ENCODE measurements around the gene SF3B4. TPM values are rescaled to one million over a fixed set of nuclear protein-coding genes. Genes with fewer than 3 reads are reported as not detected.

The SF3B4 gene
- total RNA-seq, 1 experiment from 2014 or later: 103 TPM

DNA sequence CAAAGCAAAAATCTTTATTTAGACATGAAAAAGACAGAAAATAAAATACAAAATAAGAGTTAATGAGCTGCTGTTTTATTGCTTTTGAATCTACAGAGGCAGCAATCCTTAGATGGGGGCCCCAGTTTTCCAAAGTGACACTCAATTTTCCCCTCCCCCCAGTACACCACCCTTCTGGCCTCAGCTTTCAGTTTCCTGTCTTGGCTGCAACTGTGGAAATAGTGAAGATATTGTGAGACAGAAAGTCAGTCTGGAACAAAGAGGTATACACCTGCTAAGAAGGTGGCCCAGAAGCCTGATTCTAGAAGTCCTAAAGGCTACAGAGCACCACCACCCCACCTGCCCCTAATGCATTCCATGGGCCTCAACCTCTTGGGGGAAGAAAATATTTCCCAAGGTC, 10.2 kb upstream of the SF3B4 start:
- H3K27ac Mint-ChIP-seq (ENCODE audit: unreplicated experiment): peak overlapping the region; percentile 9
- H3K4me3 ChIP-seq (ENCODE audit: low read depth, low read length): no peak overlapping the region
- H3K4me1 ChIP-seq: peaks cover 37% of the 10 kb centered on the region
- no peaks in the 10 kb centered on the region for H3K9me3 Mint-ChIP-seq (ENCODE audit: unreplicated experiment)
- H3K9me3 ChIP-seq: no peaks in the 10 kb centered on the region
- H3K36me3 Mint-ChIP-seq (ENCODE audit: insufficient read depth, unreplicated experiment): peaks cover 30% of the 10 kb centered on the region
- no peak for DNase-seq
- intact Hi-C loops (cut with micrococcal nuclease; ENCODE audit: unreplicated experiment): loop anchor here (2.0 kb wide), 1 partner anchor 39 kb away; the partner anchor contains the start of gene BOLA1
- H3K36me3 ChIP-seq (ENCODE audit: control insufficient read depth, insufficient read depth, low read length): no peaks in the 10 kb centered on the region
- BruUV-seq (replicated peaks): no TSS peak
- TF ChIP-seq, protein P1, sequence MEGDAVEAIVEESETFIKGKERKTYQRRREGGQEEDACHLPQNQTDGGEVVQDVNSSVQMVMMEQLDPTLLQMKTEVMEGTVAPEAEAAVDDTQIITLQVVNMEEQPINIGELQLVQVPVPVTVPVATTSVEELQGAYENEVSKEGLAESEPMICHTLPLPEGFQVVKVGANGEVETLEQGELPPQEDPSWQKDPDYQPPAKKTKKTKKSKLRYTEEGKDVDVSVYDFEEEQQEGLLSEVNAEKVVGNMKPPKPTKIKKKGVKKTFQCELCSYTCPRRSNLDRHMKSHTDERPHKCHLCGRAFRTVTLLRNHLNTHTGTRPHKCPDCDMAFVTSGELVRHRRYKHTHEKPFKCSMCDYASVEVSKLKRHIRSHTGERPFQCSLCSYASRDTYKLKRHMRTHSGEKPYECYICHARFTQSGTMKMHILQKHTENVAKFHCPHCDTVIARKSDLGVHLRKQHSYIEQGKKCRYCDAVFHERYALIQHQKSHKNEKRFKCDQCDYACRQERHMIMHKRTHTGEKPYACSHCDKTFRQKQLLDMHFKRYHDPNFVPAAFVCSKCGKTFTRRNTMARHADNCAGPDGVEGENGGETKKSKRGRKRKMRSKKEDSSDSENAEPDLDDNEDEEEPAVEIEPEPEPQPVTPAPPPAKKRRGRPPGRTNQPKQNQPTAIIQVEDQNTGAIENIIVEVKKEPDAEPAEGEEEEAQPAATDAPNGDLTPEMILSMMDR (IDR thresholded peaks at IDR 0.05; ENCODE audit: insufficient read depth in 1 of 2, low read depth in 1 of 2, low read length in 1 of 2, severe bottlenecking in 1 of 2, unreplicated experiment in 1 of 2): no peak
- POLR2A ChIA-PET: interaction anchor here (1.8 to 2.4 kb wide), 3 partner anchors 10 to 51 kb away, joined by 6 to 14 read pairs (median 11); partner anchors contain the start of gene BOLA1
- CTCF ChIA-PET: interaction anchor here (1.2 kb wide), 1 partner anchor 10 kb away, joined by 3 read pairs; no protein-coding TSS in a partner anchor
- H3K27me3 Mint-ChIP-seq (ENCODE audit: insufficient read depth, unreplicated experiment): no peaks in the 10 kb centered on the region
- no peaks in the 10 kb centered on the region for H3K27me3 ChIP-seq (replicated peaks; ENCODE audit: control insufficient read depth, insufficient read depth, low read length)
- H3K4me3 Mint-ChIP-seq (ENCODE audit: unreplicated experiment): peak overlapping the region; percentile 83
- peaks cover 33% of the 10 kb centered on the region for H3K4me1 Mint-ChIP-seq (ENCODE audit: low read depth, unreplicated experiment)

DNA sequence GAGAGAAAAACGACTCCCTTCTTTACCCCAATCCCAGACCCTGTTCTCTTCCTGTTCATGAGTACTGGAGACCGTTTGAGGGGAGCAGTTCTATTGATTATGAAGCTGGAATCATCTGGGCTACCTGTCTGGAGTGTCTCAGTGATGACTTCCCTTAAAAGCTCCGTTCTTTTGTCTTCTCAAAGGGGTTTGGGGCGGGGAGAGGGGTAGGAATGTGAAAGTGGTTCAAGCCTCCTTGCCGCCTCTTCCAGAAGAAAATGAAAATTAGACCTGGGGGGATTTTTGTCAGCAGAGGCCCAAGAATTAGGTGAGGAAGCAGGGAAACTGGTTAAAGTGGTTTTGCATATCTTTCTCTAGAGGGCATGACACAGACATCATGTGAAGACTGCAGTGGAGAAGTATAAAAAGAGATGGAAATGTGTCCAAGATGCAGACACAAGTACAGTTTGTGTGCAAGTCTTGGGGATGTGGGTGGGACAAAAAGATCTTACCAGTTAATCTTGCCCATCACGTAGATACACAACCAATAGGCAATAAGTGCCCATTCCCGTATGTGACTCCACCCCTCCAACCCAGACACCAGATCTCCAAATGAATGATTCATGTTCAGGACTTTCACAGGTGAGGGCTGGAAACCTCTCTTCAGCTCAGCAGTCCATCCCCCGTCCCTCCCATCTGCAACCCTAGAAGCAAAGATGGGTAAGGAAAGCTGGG, 9.5 kb upstream of the SF3B4 start:
- Histone ChIP-seq H3K4me1 (peaks cover 37% of the 10 kb centered on the region), H3K36me3 (ENCODE audit: control insufficient read depth, insufficient read depth, low read length) (no peaks in the 10 kb centered on the region), H3K4me3 (ENCODE audit: low read depth, low read length) (peak overlapping the region; percentile 30), H3K9me3 (no peaks in the 10 kb centered on the region), H3K27me3 (replicated peaks; ENCODE audit: control insufficient read depth, insufficient read depth, low read length) (no peaks in the 10 kb centered on the region)
- peak; percentile 37 to 58 for DNase-seq
- H3K4me3 Mint-ChIP-seq (ENCODE audit: unreplicated experiment): peak overlapping the region; percentile 83
- H3K27ac Mint-ChIP-seq (ENCODE audit: unreplicated experiment): peak overlapping the region; percentile 9
- H3K27me3 Mint-ChIP-seq (ENCODE audit: insufficient read depth, unreplicated experiment): no peaks in the 10 kb centered on the region
- POLR2A ChIA-PET: interaction anchor here (1.8 to 2.4 kb wide), 3 partner anchors 9 to 50 kb away, joined by 6 to 14 read pairs (median 11); partner anchors contain the start of gene BOLA1
- CTCF ChIA-PET: interaction anchor here (1.2 kb wide), 1 partner anchor 9 kb away, joined by 3 read pairs; no protein-coding TSS in a partner anchor
- TF ChIP-seq, protein P1 (IDR thresholded peaks at IDR 0.05; ENCODE audit: insufficient read depth in 1 of 2, low read depth in 1 of 2, low read length in 1 of 2, severe bottlenecking in 1 of 2, unreplicated experiment in 1 of 2): peak in 1 of 2 experiments; percentile 2
- intact Hi-C loops (cut with micrococcal nuclease; ENCODE audit: unreplicated experiment): no loop called here
- peaks cover 33% of the 10 kb centered on the region for H3K4me1 Mint-ChIP-seq (ENCODE audit: low read depth, unreplicated experiment)
- BruUV-seq (replicated peaks): no TSS peak
- peaks cover 30% of the 10 kb centered on the region for H3K36me3 Mint-ChIP-seq (ENCODE audit: insufficient read depth, unreplicated experiment)
- no peaks in the 10 kb centered on the region for H3K9me3 Mint-ChIP-seq (ENCODE audit: unreplicated experiment)

DNA sequence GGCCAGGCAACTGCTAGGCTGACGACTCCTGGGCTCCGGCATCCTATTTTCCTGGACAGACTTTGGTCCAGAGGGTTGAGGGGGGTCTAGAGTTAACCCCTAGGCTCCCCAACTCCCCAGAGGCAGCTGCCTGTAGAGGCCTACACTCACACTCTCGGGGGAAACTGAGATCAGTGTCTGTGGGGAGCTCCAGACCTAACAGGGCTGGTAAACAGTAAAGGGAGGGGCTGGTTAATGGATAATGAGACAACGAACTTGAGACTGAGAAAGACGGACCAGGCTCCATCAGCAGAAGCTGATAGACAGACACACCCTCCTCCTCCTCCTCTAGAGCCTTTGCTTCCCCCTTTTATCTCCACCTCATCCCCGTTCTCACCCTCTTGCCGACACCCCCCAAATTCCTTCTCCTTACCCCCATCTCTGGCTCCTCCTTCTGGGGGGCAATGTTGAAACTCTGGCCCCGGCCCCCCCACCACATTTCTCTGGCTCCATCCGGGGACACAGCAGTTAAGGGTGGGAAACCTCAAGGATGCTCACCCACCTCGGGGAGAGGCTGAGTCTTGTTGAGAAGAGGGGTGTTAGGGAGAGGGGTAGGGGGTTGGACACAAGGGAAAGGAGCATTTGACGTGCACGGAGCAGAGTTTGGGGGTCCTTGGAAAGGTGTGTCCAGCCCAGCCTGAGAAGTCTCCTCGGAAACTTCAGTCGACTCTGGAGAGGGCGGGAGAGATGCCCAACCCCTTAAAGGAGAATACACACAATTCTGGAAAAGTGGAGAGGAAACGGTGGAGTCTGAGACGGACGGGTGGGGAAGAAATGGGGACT, 8.8 kb upstream of the SF3B4 start, which contains the start of gene MTMR11:
TSS of gene MTMR11 (minus strand) at position 710 of the 822 bp plus-strand sequence. CDS start at position 478, 232 bp downstream.
- no peaks in the 10 kb centered on the region for H3K36me3 ChIP-seq (ENCODE audit: control insufficient read depth, insufficient read depth, low read length)
- Mint-ChIP-seq H3K36me3 (ENCODE audit: insufficient read depth, unreplicated experiment) (peaks cover 30% of the 10 kb centered on the region), H3K4me1 (ENCODE audit: low read depth, unreplicated experiment) (peaks cover 33% of the 10 kb centered on the region), H3K27ac (ENCODE audit: unreplicated experiment) (peak within 1 kb of the TSS; percentile 9), H3K4me3 (ENCODE audit: unreplicated experiment) (peak within 1 kb of the TSS; percentile 83), H3K27me3 (ENCODE audit: insufficient read depth, unreplicated experiment) (no peaks in the 10 kb centered on the region), H3K9me3 (ENCODE audit: unreplicated experiment) (no peaks in the 10 kb centered on the region)
- intact Hi-C loops (cut with micrococcal nuclease; ENCODE audit: unreplicated experiment): no loop called here
- H3K27me3 ChIP-seq (replicated peaks; ENCODE audit: control insufficient read depth, insufficient read depth, low read length): no peaks in the 10 kb centered on the region
- CTCF ChIA-PET: interaction anchor here (1.2 kb wide), 1 partner anchor 8 kb away, joined by 3 read pairs; no protein-coding TSS in a partner anchor
- POLR2A ChIA-PET: interaction anchor here (1.8 to 2.4 kb wide), 3 partner anchors 8 to 49 kb away, joined by 6 to 14 read pairs (median 11); partner anchors contain the start of gene BOLA1
- H3K4me3 ChIP-seq (ENCODE audit: low read depth, low read length): peak within 1 kb of the TSS; percentile 30
- TF ChIP-seq, protein P1 (IDR thresholded peaks at IDR 0.05; ENCODE audit: insufficient read depth in 1 of 2, low read depth in 1 of 2, low read length in 1 of 2, severe bottlenecking in 1 of 2, unreplicated experiment in 1 of 2): no peak
- peaks cover 37% of the 10 kb centered on the region for H3K4me1 ChIP-seq
- peak in 1 of 2 experiments; percentile 20 for DNase-seq
- H3K9me3 ChIP-seq: no peaks in the 10 kb centered on the region
- BruUV-seq (replicated peaks): no TSS peak
